Parathyroid adenoma (tissue), 2 donors: ENCODE results near the gene SLC35G6.

ENCODE experiments used
- H2AFZ ChIP-seq: fragments of 300-600 bp; sonication (generic); one replicate; pipeline ENCODE4 v1.7.0; 2017; ENCODE audit warnings: antibody characterized with exemption, mild to moderate bottlenecking
- H3K27ac ChIP-seq: fragments of 300-600 bp; sonication (generic); one replicate; pipeline ENCODE4 v1.7.0; 2017
- H3K27me3 ChIP-seq: fragments of 300-600 bp; sonication (generic); one replicate; pipeline ENCODE4 v1.7.0; 2017; ENCODE audit warnings: low read length; ENCODE audit not compliant: control insufficient read depth, insufficient read depth
- H3K36me3 ChIP-seq: fragments of 300-600 bp; sonication (generic); one replicate; pipeline ENCODE4 v1.7.0; 2017; ENCODE audit warnings: low read length; ENCODE audit not compliant: control insufficient read depth, insufficient read depth
- H3K4me1 ChIP-seq: fragments of 300-600 bp; sonication (generic); one replicate; pipeline ENCODE4 v1.7.0; 2017; ENCODE audit warnings: control low read depth
- H3K4me2 ChIP-seq: fragments of 300-600 bp; sonication (generic); one replicate; pipeline ENCODE4 v1.7.0; 2017; ENCODE audit warnings: low read length
- H3K4me3 ChIP-seq: fragments of 300-600 bp; sonication (generic); one replicate; pipeline ENCODE4 v1.7.0; 2017; ENCODE audit warnings: low read depth, low read length
- H3K79me2 ChIP-seq: fragments of 300-600 bp; sonication (generic); one replicate; pipeline ENCODE4 v1.7.0; 2017; ENCODE audit warnings: control low read depth
- H3K9ac ChIP-seq: fragments of 300-600 bp; sonication (generic); one replicate; pipeline ENCODE4 v1.7.0; 2017; ENCODE audit warnings: mild to moderate bottlenecking
- H3K9me3 ChIP-seq: fragments of 300-600 bp; sonication (generic); one replicate; pipeline ENCODE4 v1.7.0; 2017; ENCODE audit warnings: low read length; ENCODE audit not compliant: control insufficient read depth
- CTCF ChIP-seq: fragments of 300-600 bp; sonication (generic); IDR thresholded peaks from one replicate; pipeline ENCODE4 v1.7.0; 2017; ENCODE audit warnings: antibody characterized with exemption, mild to moderate bottlenecking
- donor health status: primary hyperparathyroidism.

Gene SLC35G6

GRCh38 chr17:7490144-7490543, 8.9 kb downstream of the SLC35G6 start:
- no peak overlapping the region for H3K4me2 ChIP-seq
- no peaks in the 10 kb centered on the region for H3K36me3 ChIP-seq
- no peak overlapping the region for H3K9ac ChIP-seq
- peaks cover 54% of the 10 kb centered on the region for H3K79me2 ChIP-seq
- TF ChIP-seq CTCF: no peak
- no peak overlapping the region for H2AFZ ChIP-seq
- peaks cover 3% of the 10 kb centered on the region for H3K4me1 ChIP-seq
- H3K27ac ChIP-seq: no peak overlapping the region
- no peak overlapping the region for H3K4me3 ChIP-seq
- H3K9me3 ChIP-seq: no peaks in the 10 kb centered on the region
- no peaks in the 10 kb centered on the region for H3K27me3 ChIP-seq

GRCh38 chr17:7491583-7491982, 10.3 kb downstream of the SLC35G6 start:
- no peak for TF ChIP-seq CTCF

DNA sequence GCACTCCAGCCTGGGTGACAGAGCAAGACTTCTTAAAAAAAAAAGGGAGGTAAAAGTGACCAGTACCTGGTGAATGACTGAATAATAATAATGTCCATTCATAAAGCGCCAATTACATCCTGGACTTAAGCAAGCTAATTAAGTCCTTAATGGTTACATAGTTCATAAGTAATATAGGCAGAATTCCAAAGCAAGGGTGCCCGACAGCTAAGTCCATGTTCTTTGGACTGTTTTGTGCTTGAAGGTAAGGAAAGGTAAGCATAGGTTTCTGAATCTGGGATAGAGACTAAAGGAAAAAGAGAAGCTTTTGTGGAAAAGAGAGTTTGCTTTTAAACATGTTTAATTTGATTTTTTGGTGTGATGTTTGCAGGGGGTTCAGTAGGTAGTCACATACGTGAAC, 12.7 kb downstream of the SLC35G6 start:
- no peaks in the 10 kb centered on the region for H3K4me1 ChIP-seq
- H3K36me3 ChIP-seq: no peaks in the 10 kb centered on the region
- no peaks in the 10 kb centered on the region for H3K27me3 ChIP-seq

More at GRCh38 chr17:7491583-7491982, 10.3 kb downstream of the SLC35G6 start:
- H3K9me3 ChIP-seq: no peaks in the 10 kb centered on the region
- H3K36me3 ChIP-seq: no peaks in the 10 kb centered on the region
- no peak overlapping the region for H3K4me2 ChIP-seq
- no peak overlapping the region for H3K27ac ChIP-seq
- no peak overlapping the region for H2AFZ ChIP-seq
- no peak overlapping the region for H3K9ac ChIP-seq
- no peaks in the 10 kb centered on the region for H3K4me1 ChIP-seq
- no peak overlapping the region for H3K4me3 ChIP-seq
- peaks cover 46% of the 10 kb centered on the region for H3K79me2 ChIP-seq
- no peaks in the 10 kb centered on the region for H3K27me3 ChIP-seq

DNA sequence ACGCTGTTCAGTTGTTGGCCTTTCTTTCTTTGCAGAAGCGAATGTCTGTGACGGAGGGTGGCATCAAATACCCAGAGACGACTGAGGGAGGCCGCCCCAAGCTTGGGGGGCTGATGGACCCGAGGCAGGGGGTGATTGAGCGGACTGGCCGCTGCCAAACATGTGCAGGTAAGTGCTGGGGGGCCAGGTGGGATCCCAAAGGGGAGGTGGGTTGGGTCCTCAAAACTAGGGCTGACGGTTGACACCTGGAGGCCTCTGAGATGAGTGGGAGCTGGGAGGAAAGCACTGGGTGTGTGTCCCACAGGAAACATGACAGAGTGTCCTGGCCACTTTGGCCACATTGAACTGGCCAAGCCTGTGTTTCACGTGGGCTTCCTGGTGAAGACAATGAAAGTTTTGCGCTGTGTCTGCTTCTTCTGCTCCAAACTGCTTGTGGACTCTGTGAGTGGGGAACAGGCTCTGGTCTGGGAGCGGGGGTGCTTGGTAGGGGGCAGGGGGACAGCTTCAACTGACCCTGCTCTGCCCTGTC, 14.7 kb downstream of the SLC35G6 start:
- no peak for TF ChIP-seq CTCF
- Histone ChIP-seq H3K4me2 (no peak overlapping the region), H3K27me3 (no peaks in the 10 kb centered on the region), H3K79me2 (peaks cover 18% of the 10 kb centered on the region), H2AFZ (no peak overlapping the region), H3K4me1 (no peaks in the 10 kb centered on the region), H3K9ac (no peak overlapping the region), H3K4me3 (no peak overlapping the region), H3K9me3 (no peaks in the 10 kb centered on the region), H3K27ac (no peak overlapping the region), H3K36me3 (no peaks in the 10 kb centered on the region)

More for the DNA sequence above, 12.7 kb downstream of the SLC35G6 start:
- no peak overlapping the region for H3K4me3 ChIP-seq
- no peak for TF ChIP-seq CTCF
- no peak overlapping the region for H3K4me2 ChIP-seq
- no peaks in the 10 kb centered on the region for H3K9me3 ChIP-seq
- no peak overlapping the region for H3K9ac ChIP-seq
- no peak overlapping the region for H2AFZ ChIP-seq
- no peak overlapping the region for H3K27ac ChIP-seq
- H3K79me2 ChIP-seq: peaks cover 33% of the 10 kb centered on the region

DNA sequence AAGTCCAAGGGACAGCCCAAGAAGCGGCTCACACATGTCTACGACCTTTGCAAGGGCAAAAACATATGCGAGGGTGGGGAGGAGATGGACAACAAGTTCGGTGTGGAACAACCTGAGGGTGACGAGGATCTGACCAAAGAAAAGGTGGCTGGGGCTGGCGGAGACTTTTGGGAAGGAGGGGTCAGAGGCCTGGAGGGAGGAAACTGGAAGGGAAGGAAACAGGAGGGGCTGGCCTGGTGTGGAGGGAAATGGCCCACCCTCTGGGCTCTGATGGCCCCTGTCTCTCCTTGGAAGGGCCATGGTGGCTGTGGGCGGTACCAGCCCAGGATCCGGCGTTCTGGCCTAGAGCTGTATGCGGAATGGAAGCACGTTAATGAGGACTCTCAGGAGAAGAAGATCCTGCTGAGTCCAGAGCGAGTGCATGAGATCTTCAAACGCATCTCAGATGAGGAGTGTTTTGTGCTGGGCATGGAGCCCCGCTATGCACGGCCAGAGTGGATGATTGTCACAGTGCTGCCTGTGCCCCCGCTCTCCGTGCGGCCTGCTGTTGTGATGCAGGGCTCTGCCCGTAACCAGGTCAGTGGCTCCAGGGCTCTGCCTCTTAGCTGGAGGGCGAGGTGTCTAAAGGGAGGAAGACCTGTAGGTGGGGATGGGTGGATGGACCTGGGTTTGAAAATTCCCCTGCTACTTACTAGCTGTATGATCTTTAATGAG, 15.4 kb downstream of the SLC35G6 start:
- Histone ChIP-seq H3K9me3 (no peaks in the 10 kb centered on the region), H3K27me3 (no peaks in the 10 kb centered on the region), H3K4me1 (no peaks in the 10 kb centered on the region), H3K36me3 (no peaks in the 10 kb centered on the region), H3K9ac (no peak overlapping the region), H2AFZ (no peak overlapping the region), H3K79me2 (peaks cover 13% of the 10 kb centered on the region), H3K4me2 (no peak overlapping the region), H3K4me3 (no peak overlapping the region), H3K27ac (no peak overlapping the region)
- TF ChIP-seq CTCF: no peak
